ENCODE measurements around the gene SH3BP5L.

DNA sequence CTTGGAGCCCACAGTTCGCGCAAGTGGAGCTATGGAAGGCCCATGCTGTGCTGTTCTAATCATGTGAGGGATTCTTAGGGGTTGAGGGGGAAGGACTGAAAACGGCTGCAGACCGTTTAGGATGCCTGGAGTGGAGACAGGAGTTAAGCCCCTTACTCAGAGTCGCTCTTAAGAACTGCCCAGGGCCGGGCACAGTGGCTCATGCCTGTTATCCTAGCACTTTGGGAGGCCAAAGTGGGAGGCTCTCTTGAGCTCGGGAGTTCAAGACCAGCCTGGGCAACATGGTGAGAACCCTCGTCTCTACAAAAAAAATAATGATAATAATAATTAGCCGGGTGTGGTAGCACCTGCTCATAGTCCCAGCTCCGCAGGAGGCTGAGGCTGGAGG is 13.4 kb upstream of the SH3BP5L start:
- TF ChIP-seq, protein P1, sequence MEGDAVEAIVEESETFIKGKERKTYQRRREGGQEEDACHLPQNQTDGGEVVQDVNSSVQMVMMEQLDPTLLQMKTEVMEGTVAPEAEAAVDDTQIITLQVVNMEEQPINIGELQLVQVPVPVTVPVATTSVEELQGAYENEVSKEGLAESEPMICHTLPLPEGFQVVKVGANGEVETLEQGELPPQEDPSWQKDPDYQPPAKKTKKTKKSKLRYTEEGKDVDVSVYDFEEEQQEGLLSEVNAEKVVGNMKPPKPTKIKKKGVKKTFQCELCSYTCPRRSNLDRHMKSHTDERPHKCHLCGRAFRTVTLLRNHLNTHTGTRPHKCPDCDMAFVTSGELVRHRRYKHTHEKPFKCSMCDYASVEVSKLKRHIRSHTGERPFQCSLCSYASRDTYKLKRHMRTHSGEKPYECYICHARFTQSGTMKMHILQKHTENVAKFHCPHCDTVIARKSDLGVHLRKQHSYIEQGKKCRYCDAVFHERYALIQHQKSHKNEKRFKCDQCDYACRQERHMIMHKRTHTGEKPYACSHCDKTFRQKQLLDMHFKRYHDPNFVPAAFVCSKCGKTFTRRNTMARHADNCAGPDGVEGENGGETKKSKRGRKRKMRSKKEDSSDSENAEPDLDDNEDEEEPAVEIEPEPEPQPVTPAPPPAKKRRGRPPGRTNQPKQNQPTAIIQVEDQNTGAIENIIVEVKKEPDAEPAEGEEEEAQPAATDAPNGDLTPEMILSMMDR (conservative IDR thresholded peaks at IDR 0.05 in 1 of 2, IDR thresholded peaks at IDR 0.05 in 1 of 2; ENCODE audit: low read depth in 1 of 2, low read length in 2 of 2): no peak
- no peak for TF ChIP-seq EZH2 (IDR thresholded peaks at IDR 0.05; ENCODE audit: low read length, missing control alignments)

All from fibroblast of lung (primary cell).